GM12892 (cell line): ENCODE data around the gene TERB1.

Experiments used
- POLR2A ChIP-seq: IDR thresholded peaks from 2 replicates; pipeline ENCODE4 v1.6.1; 2011; ENCODE audit warnings: low read depth, low read length, control low read depth
- POLR2AphosphoS5 ChIP-seq: IDR thresholded peaks from 2 replicates; pipeline ENCODE4 v1.6.1; 2011; ENCODE audit warnings: low read depth, low read length, control low read depth
- TAF1 ChIP-seq: IDR thresholded peaks from 2 replicates; pipeline ENCODE4 v1.6.1; 2011; ENCODE audit warnings: low read depth, mild to moderate bottlenecking, control low read depth, low read length, borderline replicate concordance

DNA sequence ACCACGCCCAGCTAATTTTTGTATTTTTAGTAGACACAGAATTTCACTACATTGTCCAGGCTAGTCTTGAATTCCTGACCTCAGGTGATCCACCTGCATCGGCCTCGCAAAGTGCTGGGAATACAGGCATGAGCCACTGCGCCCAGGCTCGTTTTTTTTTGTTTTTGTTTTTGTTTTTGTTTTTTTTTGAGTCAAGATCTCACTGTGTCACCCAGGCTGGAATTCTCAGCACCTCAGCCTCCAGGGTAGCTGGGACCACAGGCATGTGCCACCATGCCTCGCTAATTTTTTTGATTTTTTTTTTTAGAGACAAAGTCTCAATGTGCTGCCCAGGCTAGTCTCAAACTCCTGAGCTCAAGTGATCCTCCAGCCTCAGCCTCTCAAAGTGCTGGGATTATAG is 87.3 kb downstream of the TERB1 start:
- no peak for TF ChIP-seq POLR2AphosphoS5
- TF ChIP-seq POLR2A = no peak
- no peak for TF ChIP-seq TAF1
